OCI-LY7 (cell line): ENCODE data around the gene CLMN.

Experiments
- CTCF ChIP-seq: fragments of 200-600 bp; sonication (generic); conservative IDR thresholded peaks from 2 replicates; pipeline ENCODE4 v1.5.1; 2014; ENCODE audit warnings: mild to moderate bottlenecking, antibody characterized with exemption, low read length, moderate library complexity, mixed read lengths
- EZH2phosphoT487 ChIP-seq: fragments of 200-600 bp; sonication (generic); IDR thresholded peaks from 2 replicates; pipeline ENCODE4 v1.6.1; 2018; ENCODE audit warnings: low read depth, borderline replicate concordance, mild to moderate bottlenecking, mixed run types, antibody characterized with exemption, low read length, moderate library complexity, mixed read lengths

GRCh38 chr14:95281560-95282176 is 38.0 kb downstream of the CLMN start:
- TF ChIP-seq CTCF (no peak), EZH2phosphoT487 (no peak)
